ENCODE data around the gene SDK2.

DNA sequence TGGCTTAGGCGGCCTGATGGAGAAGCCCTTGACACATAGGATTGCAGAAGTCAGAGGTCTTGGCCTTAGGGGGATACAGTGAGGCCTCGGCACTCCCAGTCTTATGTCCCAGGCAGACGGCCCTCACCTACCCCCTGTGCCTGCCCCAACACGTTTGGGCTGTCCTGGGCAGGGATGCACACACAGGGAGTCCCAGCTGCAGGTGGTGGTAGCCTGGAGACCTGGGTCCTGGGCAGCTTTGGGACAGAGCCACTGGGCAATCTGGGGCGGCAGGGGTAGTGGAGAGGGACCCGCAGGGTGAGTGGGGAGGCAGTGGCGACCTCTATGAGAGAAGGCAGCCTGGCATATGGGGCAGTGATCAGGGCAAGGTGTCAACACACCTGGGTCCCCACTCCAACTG, 48.3 kb downstream of the SDK2 start:
- TF ChIP-seq FOXK2 (IDR thresholded peaks at IDR 0.05) = no peak
- TF ChIP-seq SP1 (IDR thresholded peaks at IDR 0.05) = no peak
- no peak for TF ChIP-seq ZNF384 (IDR thresholded peaks at IDR 0.05)
- TF ChIP-seq NFRKB (IDR thresholded peaks at IDR 0.05) = no peak
- no peak for TF ChIP-seq ELF4 (IDR thresholded peaks at IDR 0.05)
- no peak for TF ChIP-seq BHLHE40 (IDR thresholded peaks at IDR 0.05; ENCODE audit: borderline replicate concordance)
- no peak for TF ChIP-seq L3MBTL2 (conservative IDR thresholded peaks at IDR 0.05)
- no peak for TF ChIP-seq FOXM1 (IDR thresholded peaks at IDR 0.05; ENCODE audit: borderline replicate concordance)
- no peak for TF ChIP-seq ARNT (IDR thresholded peaks at IDR 0.05)
